LNCAP (cell line): ENCODE measurements around the gene DPY19L1.

ENCODE experiments used
- CTCF ChIP-seq: fragments of 450-650 bp; IDR thresholded peaks from 2 replicates; pipeline ENCODE4 v1.5.1; 2017; ENCODE audit warnings: mild to moderate bottlenecking

Gene DPY19L1

GRCh38 chr7:34916267-34916666 is 121.0 kb downstream of the DPY19L1 start:
- TF ChIP-seq CTCF = no peak

GRCh38 chr7:34912236-34912635 is 125.0 kb downstream of the DPY19L1 start:
- TF ChIP-seq CTCF = no peak

GRCh38 chr7:34904987-34905386 is 132.3 kb downstream of the DPY19L1 start:
- no peak for TF ChIP-seq CTCF

GRCh38 chr7:34902182-34902581 is 135.1 kb downstream of the DPY19L1 start:
- no peak for TF ChIP-seq CTCF

- 0 out of 2 replicates have a peak, but pooled peaks have one; percentile 30 for TF ChIP-seq CTCF
These were observed 136.3 kb downstream of the DPY19L1 start for GRCh38 chr7:34900891-34901513.

- no peak for TF ChIP-seq CTCF
These were observed 142.1 kb downstream of the DPY19L1 start for GRCh38 chr7:34895202-34895601.

- no peak for TF ChIP-seq CTCF
These were observed 147.3 kb downstream of the DPY19L1 start for GRCh38 chr7:34889951-34890350.

GRCh38 chr7:34886856-34887255 is 150.4 kb downstream of the DPY19L1 start:
- TF ChIP-seq CTCF = no peak
